ENCODE results near the gene RUNX1.
A peak's percentile ranks its signal among the peaks of the same experiment; 100 is the strongest.

Gene RUNX1

GRCh38 chr21:35035116-35035515 lies 14.0 kb downstream of the RUNX1 start:
- DNase-seq, result no peak

GRCh38 chr21:35034203-35034926 lies 14.7 kb downstream of the RUNX1 start:
- DNase-seq, result no peak

- DNase-seq, result no peak
These were observed 16.4 kb downstream of the RUNX1 start for GRCh38 chr21:35032474-35033263.

- DNase-seq, result no peak
These were observed 20.6 kb downstream of the RUNX1 start for GRCh38 chr21:35028451-35028978.

GRCh38 chr21:35027563-35028450 lies 21.3 kb downstream of the RUNX1 start:
- DNase-seq, result no peak

GRCh38 chr21:35026617-35027562 lies 22.2 kb downstream of the RUNX1 start:
- DNase-seq, result peak; percentile 85

GRCh38 chr21:35026153-35026500 lies 23.0 kb downstream of the RUNX1 start:
- no peak for DNase-seq

GRCh38 chr21:35025206-35026152 lies 23.6 kb downstream of the RUNX1 start:
- DNase-seq, result no peak

GRCh38 chr21:35024513-35024912 lies 24.6 kb downstream of the RUNX1 start:
- DNase-seq, result no peak

- no peak for DNase-seq
These were observed 25.1 kb downstream of the RUNX1 start for GRCh38 chr21:35024071-35024420.

- DNase-seq, result no peak
These were observed 25.6 kb downstream of the RUNX1 start for GRCh38 chr21:35023396-35024070.

- no peak for DNase-seq
These were observed 27.6 kb downstream of the RUNX1 start for GRCh38 chr21:35021546-35021945.

GRCh38 chr21:35020902-35021301 lies 28.2 kb downstream of the RUNX1 start:
- no peak for DNase-seq

GRCh38 chr21:35020436-35020835 lies 28.7 kb downstream of the RUNX1 start:
- DNase-seq, result no peak

GRCh38 chr21:35019631-35020032 lies 29.5 kb downstream of the RUNX1 start:
- no peak for DNase-seq

GRCh38 chr21:35017256-35017655 lies 31.8 kb downstream of the RUNX1 start:
- DNase-seq, result no peak

- no peak for DNase-seq
These were observed 32.4 kb downstream of the RUNX1 start for GRCh38 chr21:35016517-35017188.

GRCh38 chr21:35016071-35016470 lies 33.0 kb downstream of the RUNX1 start:
- no peak for DNase-seq

- DNase-seq, result no peak
These were observed 33.6 kb downstream of the RUNX1 start for GRCh38 chr21:35015435-35016024.

Measured in activated effector memory CD4-positive, alpha-beta T cell treated with Interleukin-2 at 50 U/mL for 16 hours (primary cell).